Posterior cingulate gyrus (tissue), 11 donors: ENCODE data around the gene CENATAC.
"Not testable (repeated sequence)": the region's sequence is repeated elsewhere in the genome, so short reads cannot be mapped to it uniquely, and the experiment has no call there.

Source experiments
- DNase-seq, 10 donors: peaks; one replicate each; pipeline versions ENCODE4 v3.0.0 to v3.0.0-alpha.2; 2020 to 2021; ENCODE audit warnings: mixed read lengths in 3 of 10
- intact Hi-C: fragments of 100-400 bp; cut with DNase I; formaldehyde crosslinking; loops from one replicate; pipeline ENCODE4 v1.15.1; 2023

Gene CENATAC

GRCh38 chr11:118988280-118988679 lies 9.7 kb upstream of the CENATAC start:
- DNase-seq, result no peak
- intact Hi-C loops, result no loop called here

GRCh38 chr11:118991486-118992038 lies 6.4 kb upstream of the CENATAC start:
- intact Hi-C loops, DNase-seq: not testable (repeated sequence)

GRCh38 chr11:118996926-118997626 lies 862 bp upstream of the CENATAC start:
- intact Hi-C loops, result no loop called here
- DNase-seq, result peak in 4 of 10 donors; percentile 9 to 81 (median 14)

- intact Hi-C loops, result loop anchor here (1.0 kb wide), 1 partner anchor 20 kb away; the partner anchor contains the start of genes RPS25 and TRAPPC4
- peak in 1 of 10 donors; percentile 13 for DNase-seq
Observed at GRCh38 chr11:118998388-118998717, 415 bp downstream of the CENATAC start.

GRCh38 chr11:118998822-118999221 lies 884 bp downstream of the CENATAC start:
- intact Hi-C loops, result loop anchor here (1.0 kb wide), 1 partner anchor 19 kb away; the partner anchor contains the start of genes RPS25 and TRAPPC4
- no peak for DNase-seq

GRCh38 chr11:119000906-119001305 lies 3.0 kb downstream of the CENATAC start:
- DNase-seq, result no peak
- intact Hi-C loops, result no loop called here

- DNase-seq, result no peak
- intact Hi-C loops, result no loop called here
Observed at GRCh38 chr11:119006656-119007055, 8.7 kb downstream of the CENATAC start.

- DNase-seq, result peak in 1 of 10 donors; percentile 66
- intact Hi-C loops, result no loop called here
Observed at GRCh38 chr11:119011476-119012053, 13.6 kb downstream of the CENATAC start.

- intact Hi-C loops, result no loop called here
- DNase-seq, result no peak
Observed at GRCh38 chr11:119012629-119013170, 14.8 kb downstream of the CENATAC start.

GRCh38 chr11:119014209-119014924 lies 16.4 kb downstream of the CENATAC start:
- intact Hi-C loops, result no loop called here
- peak in 1 of 10 donors; percentile 64 for DNase-seq

GRCh38 chr11:119015054-119015611 lies 17.2 kb downstream of the CENATAC start:
- DNase-seq, result peak in 2 of 10 donors; percentile 73 to 80
- intact Hi-C loops, result loop anchor here (5.0 kb wide), 1 partner anchor 42 kb away; the partner anchor contains the start of gene HYOU1

- intact Hi-C loops, result loop anchor here (5.0 kb wide), 1 partner anchor 41 kb away; the partner anchor contains the start of gene HYOU1
- no peak for DNase-seq
Observed at GRCh38 chr11:119016216-119017009, 18.5 kb downstream of the CENATAC start.

- not testable (repeated sequence) for DNase-seq
- intact Hi-C loops, result loop anchor here (5.0 kb wide), 1 partner anchor 40 kb away; the partner anchor contains the start of gene HYOU1
Observed at GRCh38 chr11:119017377-119017776, 19.4 kb downstream of the CENATAC start.

- intact Hi-C loops, result loop anchor here (1.0 to 5.0 kb wide), 2 partner anchors 20 to 39 kb away; partner anchors contain the start of genes CENATAC and HYOU1
- peak; percentile 97 to 100 (median 98) for DNase-seq
Observed at GRCh38 chr11:119018074-119018938, 20.4 kb downstream of the CENATAC start, which contains the start of the genes RPS25 and TRAPPC4. TSS of gene RPS25 (minus strand) at chr11:119018343. CDS start at chr11:119018284, 59 bp downstream. TSS of gene TRAPPC4 (plus strand) at chr11:119018766. CDS start at chr11:119018796, 30 bp downstream.

GRCh38 chr11:119019996-119020395 lies 22.1 kb downstream of the CENATAC start:
- intact Hi-C loops, result loop anchor here (5.0 kb wide), 1 partner anchor 37 kb away; the partner anchor contains the start of gene HYOU1
- DNase-seq, result no peak

GRCh38 chr11:119021631-119022030 lies 23.7 kb downstream of the CENATAC start:
- no peak for DNase-seq
- intact Hi-C loops, result no loop called here

- DNase-seq, result peak in 1 of 10 donors; percentile 6
- intact Hi-C loops, result no loop called here
Observed at GRCh38 chr11:119023741-119024140, 25.8 kb downstream of the CENATAC start.
